Activated B cell treated with CpG ODN at 0.5 μM for 24 hours (primary cell): Measurements from ENCODE around the gene MEIS3. TPM values are rescaled to one million over a fixed set of nuclear protein-coding genes. Genes with fewer than 3 reads are reported as not detected.

ENCODE experiments used
- ATAC-seq: fragments of 200-7000 bp; cut with Tn5 transposase; one replicate; pipeline ENCODE4 v1.10.0; 2021; ENCODE audit warnings: low read depth, mild to moderate bottlenecking, moderate library complexity
- CTCF ChIA-PET: fragments of 350-600 bp; sonication (Branson Sonifier 250); formaldehyde crosslinking; loops from one replicate; lab custom pipeline; 2021; ENCODE audit warnings: antibody characterized with exemption; lab: Charles Lee
- POLR2A ChIA-PET: fragments of 350-600 bp; sonication (Branson Sonifier 250); formaldehyde crosslinking; loops from one replicate; lab custom pipeline; 2021; ENCODE audit warnings: antibody characterized with exemption; lab: Charles Lee
- DNase-seq: peaks from one replicate; pipeline ENCODE4 v3.0.0; 2022
- H3K27ac Mint-ChIP-seq: one replicate; pipeline ENCODE4 v1.8.0; 2020; ENCODE audit warnings: mixed read lengths
- H3K27me3 Mint-ChIP-seq: one replicate; pipeline ENCODE4 v1.8.0; 2021; ENCODE audit warnings: mixed read lengths
- H3K36me3 Mint-ChIP-seq: one replicate; pipeline ENCODE4 v1.8.0; 2021; ENCODE audit warnings: low read depth, mixed read lengths
- H3K4me1 Mint-ChIP-seq: one replicate; pipeline ENCODE4 v1.8.0; 2021; ENCODE audit warnings: mixed read lengths
- H3K4me3 Mint-ChIP-seq: one replicate; pipeline ENCODE4 v1.8.0; 2020; ENCODE audit warnings: mild to moderate bottlenecking, mixed read lengths
- H3K9me3 Mint-ChIP-seq: one replicate; pipeline ENCODE4 v1.8.0; 2020; ENCODE audit warnings: mixed read lengths
- intact Hi-C: fragments of 100-400 bp; cut with micrococcal nuclease; formaldehyde crosslinking; loops from one replicate; pipeline ENCODE4 v1.15.1; 2024
- total RNA-seq: library from RNA; stranded (reverse); gene quantifications from 2 replicates; pipeline ENCODE4 v1.2.3, GENCODE V29; 2022
- TF ChIP-seq, protein P1 (sequence below): fragments of 200-600 bp; IDR thresholded peaks from one replicate; pipeline ENCODE4 v1.8.0; 2022; ENCODE audit warnings: antibody characterized with exemption, mild to moderate bottlenecking

Gene MEIS3
- total RNA-seq, 1 donor from 2014 or later: not detected

DNA sequence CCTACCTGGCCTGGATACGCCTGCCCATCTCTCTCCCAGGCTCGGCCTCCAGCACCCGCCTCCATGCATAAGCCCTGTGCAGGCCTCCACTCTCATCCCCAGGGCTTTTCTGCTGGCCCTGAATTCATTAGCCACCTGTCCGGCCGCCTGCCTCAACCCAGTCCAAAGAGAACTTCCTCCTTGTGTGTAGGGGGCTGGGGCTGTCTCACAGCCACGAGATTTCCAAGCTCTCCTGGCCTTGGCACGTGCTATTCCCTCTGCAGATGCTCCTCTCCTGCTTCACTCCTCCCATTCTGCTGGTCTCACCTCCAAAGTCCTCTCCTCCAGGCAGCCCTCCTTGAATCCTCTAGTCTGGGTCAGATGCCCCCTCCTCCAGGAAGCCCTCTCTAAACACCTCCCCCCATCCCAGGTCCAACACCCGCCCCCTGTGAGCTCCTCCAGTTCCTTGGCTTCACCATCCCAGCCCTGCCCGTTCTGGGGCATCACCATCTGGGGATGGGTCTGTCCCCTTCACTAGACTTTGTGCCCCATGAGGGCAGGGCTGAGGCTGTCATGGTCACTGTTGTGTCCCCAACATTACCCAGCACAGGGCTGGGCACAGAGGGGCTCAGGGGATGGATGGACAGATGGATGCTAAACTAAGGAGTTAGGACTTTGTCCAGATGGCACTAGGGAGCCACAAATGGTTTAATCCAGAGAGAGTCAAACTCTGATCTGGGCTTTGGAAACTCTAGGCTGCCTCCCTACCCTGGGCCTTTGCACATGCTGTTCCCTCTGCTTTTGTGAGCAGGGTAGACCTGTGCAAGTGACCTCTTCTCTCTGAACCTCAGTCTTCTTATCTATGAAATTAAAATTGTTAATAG lies 14.8 kb downstream of the MEIS3 start:
- CTCF ChIA-PET: no interaction called here
- Mint-ChIP-seq H3K4me1 (no peaks in the 10 kb centered on the region), H3K9me3 (no peaks in the 10 kb centered on the region), H3K4me3 (no peak overlapping the region), H3K36me3 (no peaks in the 10 kb centered on the region), H3K27ac (no peak overlapping the region), H3K27me3 (peaks cover 45% of the 10 kb centered on the region)
- no peak for DNase-seq
- TF ChIP-seq, protein P1, sequence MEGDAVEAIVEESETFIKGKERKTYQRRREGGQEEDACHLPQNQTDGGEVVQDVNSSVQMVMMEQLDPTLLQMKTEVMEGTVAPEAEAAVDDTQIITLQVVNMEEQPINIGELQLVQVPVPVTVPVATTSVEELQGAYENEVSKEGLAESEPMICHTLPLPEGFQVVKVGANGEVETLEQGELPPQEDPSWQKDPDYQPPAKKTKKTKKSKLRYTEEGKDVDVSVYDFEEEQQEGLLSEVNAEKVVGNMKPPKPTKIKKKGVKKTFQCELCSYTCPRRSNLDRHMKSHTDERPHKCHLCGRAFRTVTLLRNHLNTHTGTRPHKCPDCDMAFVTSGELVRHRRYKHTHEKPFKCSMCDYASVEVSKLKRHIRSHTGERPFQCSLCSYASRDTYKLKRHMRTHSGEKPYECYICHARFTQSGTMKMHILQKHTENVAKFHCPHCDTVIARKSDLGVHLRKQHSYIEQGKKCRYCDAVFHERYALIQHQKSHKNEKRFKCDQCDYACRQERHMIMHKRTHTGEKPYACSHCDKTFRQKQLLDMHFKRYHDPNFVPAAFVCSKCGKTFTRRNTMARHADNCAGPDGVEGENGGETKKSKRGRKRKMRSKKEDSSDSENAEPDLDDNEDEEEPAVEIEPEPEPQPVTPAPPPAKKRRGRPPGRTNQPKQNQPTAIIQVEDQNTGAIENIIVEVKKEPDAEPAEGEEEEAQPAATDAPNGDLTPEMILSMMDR: no peak
- intact Hi-C loops: no loop called here
- POLR2A ChIA-PET: interaction anchor here (0.6 kb wide), 1 partner anchor 101 kb away, joined by 3 read pairs; no protein-coding TSS in a partner anchor
- ATAC-seq: no peak

GRCh38 chr19:47402504-47402903 lies 16.8 kb downstream of the MEIS3 start:
- Mint-ChIP-seq H3K4me3 (no peak overlapping the region), H3K4me1 (no peaks in the 10 kb centered on the region), H3K36me3 (no peaks in the 10 kb centered on the region), H3K27me3 (peaks cover 42% of the 10 kb centered on the region), H3K9me3 (no peaks in the 10 kb centered on the region), H3K27ac (no peak overlapping the region)
- TF ChIP-seq, protein P1: no peak
- DNase-seq (no peak), ATAC-seq (no peak)
- POLR2A ChIA-PET: no interaction called here
- intact Hi-C loops: no loop called here
- CTCF ChIA-PET: no interaction called here

GRCh38 chr19:47398707-47399597 lies 20.4 kb downstream of the MEIS3 start:
- CTCF ChIA-PET: interaction anchor here (1.2 kb wide), 1 partner anchor 8 kb away, joined by 6 read pairs; no protein-coding TSS in a partner anchor
- no peak overlapping the region for H3K27ac Mint-ChIP-seq
- peaks cover 18% of the 10 kb centered on the region for H3K27me3 Mint-ChIP-seq
- no peak overlapping the region for H3K4me3 Mint-ChIP-seq
- no peaks in the 10 kb centered on the region for H3K9me3 Mint-ChIP-seq
- no peaks in the 10 kb centered on the region for H3K36me3 Mint-ChIP-seq
- POLR2A ChIA-PET: no interaction called here
- intact Hi-C loops: no loop called here
- TF ChIP-seq, protein P1: no peak
- no peak for ATAC-seq
- DNase-seq: no peak
- H3K4me1 Mint-ChIP-seq: no peaks in the 10 kb centered on the region

- POLR2A ChIA-PET: interaction anchor here (0.8 to 1.0 kb wide), 2 partner anchors 107 to 118 kb away, joined by 3 to 8 read pairs; no protein-coding TSS in a partner anchor
- Mint-ChIP-seq H3K27ac (no peak overlapping the region), H3K27me3 (peaks cover 6% of the 10 kb centered on the region), H3K9me3 (no peaks in the 10 kb centered on the region), H3K4me3 (no peak overlapping the region), H3K36me3 (no peaks in the 10 kb centered on the region), H3K4me1 (peaks cover 8% of the 10 kb centered on the region)
- DNase-seq (peak; percentile 60), ATAC-seq (peak; percentile 93)
- intact Hi-C loops: loop anchor here (1.0 kb wide), 2 partner anchors 95 to 107 kb away; no protein-coding TSS in a partner anchor
- CTCF ChIA-PET: interaction anchor here (0.8 to 2.0 kb wide), 13 partner anchors 8 to 242 kb away, joined by 3 to 16 read pairs (median 4); partner anchors contain the start of gene C5AR2
- TF ChIP-seq, protein P1: no peak
Observed at GRCh38 chr19:47391510-47392223, 27.7 kb downstream of the MEIS3 start.
